GM12878 (cell line): ENCODE data around the gene HSPA1B. TPM values are rescaled to one million over a fixed set of nuclear protein-coding genes. Genes with fewer than 3 reads are reported as not detected.

Experiments used
- ATAC-seq: fragments of 200-7000 bp; cut with Tn5 transposase; 3 replicates; pipeline ENCODE4 v1.9.1; 2020; ENCODE audit warnings: mild to moderate bottlenecking, moderate library complexity
- BruUV-seq: library from RNA; stranded (reverse); fragments of 400-500 nt; replicated peaks from 2 replicates; lab custom pipeline; 2021; lab: Mats Ljungman, UMichigan
- CTCF ChIA-PET: fragments of 300-600 bp; sonication (Branson Sonifier 250); formaldehyde crosslinking; extraction: SDS; loops from one replicate; lab custom pipeline; 2021; ENCODE audit warnings: inconsistent platforms; lab: Yijun Ruan, JAX
- POLR2A ChIA-PET: fragments of 350-600 bp; formaldehyde crosslinking; extraction: SDS; loops from one replicate; lab custom pipeline; 2021; ENCODE audit warnings: inconsistent platforms; lab: Charles Lee
- RAD21 ChIA-PET: fragments of 300-600 bp; sonication (Branson Sonifier 250); formaldehyde crosslinking; loops from one replicate; lab custom pipeline; 2023; ENCODE audit warnings: antibody characterized with exemption; ENCODE audit not compliant: unreplicated experiment; lab: Charles Lee
- SMC1A ChIA-PET: fragments of 300-600 bp; sonication (Branson Sonifier 250); formaldehyde crosslinking; loops from one replicate; lab custom pipeline; 2023; ENCODE audit not compliant: unreplicated experiment, uncharacterized antibody; lab: Charles Lee
- DNase-seq: peaks from one replicate; pipeline ENCODE4 v3.0.0-alpha.2; 2011; ENCODE audit warnings: low read depth, low spot score
- FAIRE-seq: peaks from 3 replicates; lab custom pipeline; 2011; peaks lifted over from hg19 to GRCh38; lab: Jason Lieb, UNC
- H2AFZ ChIP-seq: 2 replicates; pipeline ENCODE4 v1.6.0; 2011; ENCODE audit warnings: low read depth, low read length, control low read depth; ENCODE audit not compliant: control insufficient read depth
- H3K27ac ChIP-seq: 2 replicates; pipeline ENCODE4 v1.5.1; 2011; ENCODE audit warnings: control low read depth; ENCODE audit not compliant: control insufficient read depth, insufficient read depth
- H3K27me3 ChIP-seq, 2 experiments: replicated peaks in 1 of 2; 2 replicates each; pipeline versions ENCODE4 v1.6.0 to v1.6.1; 2011; ENCODE audit warnings: low read length in 1 of 2; ENCODE audit not compliant: control insufficient read depth in 2 of 2, insufficient read depth in 2 of 2
- H3K36me3 ChIP-seq, 2 experiments: 2 replicates each; pipeline ENCODE4 v1.5.1; 2011; ENCODE audit warnings: low read length in 1 of 2; ENCODE audit not compliant: control insufficient read depth in 2 of 2, insufficient read depth in 2 of 2
- H3K4me1 ChIP-seq: 2 replicates; pipeline ENCODE4 v1.6.1; 2011; ENCODE audit warnings: mild to moderate bottlenecking, low read length, moderate library complexity, mixed read lengths; ENCODE audit not compliant: control insufficient read depth, insufficient read depth
- H3K4me2 ChIP-seq: 2 replicates; pipeline ENCODE4 v1.6.0; 2011; ENCODE audit warnings: control low read depth; ENCODE audit not compliant: control insufficient read depth, insufficient read depth
- H3K4me3 ChIP-seq: fragments of 200-600 bp; sonication (generic); 2 replicates; pipeline ENCODE4 v1.5.1; 2016
- H3K79me2 ChIP-seq: 2 replicates; pipeline ENCODE4 v1.6.0; 2011; ENCODE audit warnings: low read length; ENCODE audit not compliant: control insufficient read depth, insufficient read depth
- H3K9ac ChIP-seq: 2 replicates; pipeline ENCODE4 v1.8.0; 2011; ENCODE audit warnings: low read length, control low read depth, mixed read lengths; ENCODE audit not compliant: control insufficient read depth, insufficient read depth
- H3K9me3 ChIP-seq: replicated peaks from 3 replicates; pipeline ENCODE4 v1.5.1; 2011; ENCODE audit warnings: mild to moderate bottlenecking, low read length; ENCODE audit not compliant: control insufficient read depth, insufficient read depth
- H4K20me1 ChIP-seq: 2 replicates; pipeline ENCODE4 v1.6.0; 2011; ENCODE audit not compliant: control insufficient read depth, insufficient read depth
- ATF7 ChIP-seq: fragments of 450-650 bp; IDR thresholded peaks from 2 replicates; pipeline ENCODE4 v1.6.1; 2016; ENCODE audit warnings: low read depth, mild to moderate bottlenecking
- BCL3 ChIP-seq: IDR thresholded peaks from 2 replicates; pipeline ENCODE4 v1.6.1; 2011; ENCODE audit warnings: borderline replicate concordance, low read depth, mild to moderate bottlenecking, moderate library complexity, low read length; ENCODE audit not compliant: insufficient read depth, poor library complexity, severe bottlenecking
- CHD4 ChIP-seq: fragments of 200-600 bp; sonication (generic); IDR thresholded peaks from 2 replicates; pipeline ENCODE4 v1.6.1; 2016; ENCODE audit warnings: mild to moderate bottlenecking
- FOS ChIP-seq: IDR thresholded peaks from 3 replicates; pipeline ENCODE4 v1.6.1; 2011; ENCODE audit warnings: borderline replicate concordance; ENCODE audit not compliant: insufficient read length; ENCODE audit errors: extremely low read depth
- MYB ChIP-seq: fragments of 150-350 bp; IDR thresholded peaks from 2 replicates; pipeline ENCODE4 v1.6.1; 2014; ENCODE audit warnings: mild to moderate bottlenecking, low read depth, low read length, borderline replicate concordance
- NFXL1 ChIP-seq: fragments of 450-650 bp; IDR thresholded peaks from 2 replicates; pipeline ENCODE4 v1.6.1; 2017; ENCODE audit warnings: antibody characterized with exemption, mild to moderate bottlenecking, borderline replicate concordance
- PAX5 ChIP-seq: IDR thresholded peaks from 2 replicates; pipeline ENCODE4 v1.6.1; 2011; ENCODE audit warnings: low read depth, low read length, borderline replicate concordance
- RCOR1 ChIP-seq: conservative IDR thresholded peaks from 2 replicates; pipeline ENCODE4 v1.6.1; 2012; ENCODE audit warnings: low read depth, low read length, improper control_type of control experiment
- RELA ChIP-seq: fragments of 450-650 bp; IDR thresholded peaks from 2 replicates; pipeline ENCODE4 v1.8.0; 2014; ENCODE audit warnings: borderline replicate concordance; ENCODE audit not compliant: partially characterized antibody
- RFX5 ChIP-seq: IDR thresholded peaks from 2 replicates; pipeline ENCODE4 v1.6.1; 2011; ENCODE audit warnings: low read depth, low read length, improper control_type of control experiment
- SMAD5 ChIP-seq: IDR thresholded peaks from 2 replicates; pipeline ENCODE4 v1.6.1; 2016; ENCODE audit warnings: antibody characterized with exemption, low read depth
- SUPT20H ChIP-seq: IDR thresholded peaks from 2 replicates; pipeline ENCODE4 v1.6.1; 2011; ENCODE audit warnings: low read depth, mild to moderate bottlenecking, low read length, moderate library complexity, borderline replicate concordance; ENCODE audit not compliant: control insufficient read depth
- TCF7 ChIP-seq: IDR thresholded peaks from 2 replicates; pipeline ENCODE4 v1.6.1; 2014; ENCODE audit warnings: antibody characterized with exemption, borderline replicate concordance
- USF2 ChIP-seq: IDR thresholded peaks from 2 replicates; pipeline ENCODE4 v1.6.1; 2011; ENCODE audit warnings: low read depth, low read length, improper control_type of control experiment, borderline replicate concordance
- ZNF217 ChIP-seq: fragments of 450-650 bp; IDR thresholded peaks from 2 replicates; pipeline ENCODE4 v1.6.1; 2017; ENCODE audit warnings: antibody characterized with exemption, mild to moderate bottlenecking
- WGBS: methylation state at CpG from one replicate; pipeline ENCODE4 v1.1.6; 2016; ENCODE audit warnings: low lambda C conversion rate; ENCODE audit not compliant: insufficient replicate concordance, insufficient coverage; ENCODE audit errors: missing lambda C conversion rate; 5-methylcytosine and 5-hydroxymethylcytosine counted together
- in situ Hi-C: fragments of 300-500 bp; cut with MboI; formaldehyde crosslinking; loops from 9 replicates; pipeline ENCODE4 v1.14.3; 2018; ENCODE audit warnings: mixed read lengths
- intact Hi-C: fragments of 100-400 bp; cut with micrococcal nuclease; formaldehyde crosslinking; loops from one replicate; pipeline ENCODE4 v1.14.2; 2022; ENCODE audit not compliant: unreplicated experiment
- polyA plus RNA-seq, 11 experiments: library from polyadenylated mRNA; depleted of rRNA in 4 of 11; unstranded in 6 of 11; stranded (reverse) in 5 of 11; fragments of >200 nt; fragmentation: Nextera tagmentation in 4 of 11; fragmentation: Illumina TruSeq in 1 of 11; extraction: Ambion mirVana in 4 of 11; extraction: Trizol in 1 of 11; gene quantifications; 1 replicate in 1 of 11; 2 replicates in 10 of 11; pipeline versions ENCODE4 v1.2.1 to v1.2.3, GENCODE V29; 2011 to 2016; ENCODE audit warnings: inconsistent platforms in 2 of 11, missing spikeins in 2 of 11, low read depth in 1 of 11
- total RNA-seq, 4 experiments: library from RNA; depleted of rRNA in 3 of 4; stranded (reverse); fragments of >200 nt in 3 of 4; fragmentation: Illumina TruSeq in 1 of 4; extraction: Trizol in 1 of 4; gene quantifications; 2 replicates each; pipeline versions ENCODE4 v1.2.1 to v1.2.3, GENCODE V29; 2013 to 2021

Gene HSPA1B
- total and polyA plus RNA-seq, 10 of the 15 experiments (the other 5 are each of a cell fraction or from before 2014, with no cell fraction given): 0.11 to 40.5 (median 12.8) TPM

GRCh38 chr6:31847276-31847978, 19.9 kb downstream of the HSPA1B start (continued):
- no peak for TF ChIP-seq NFXL1
- TF ChIP-seq PAX5: no peak
- no peak for TF ChIP-seq USF2

- RAD21 ChIA-PET: no interaction called here
- no peak overlapping the region for H3K4me3 ChIP-seq
- no peak overlapping the region for H2AFZ ChIP-seq
Measured at GRCh38 chr6:31850765-31851484, 23.4 kb downstream of the HSPA1B start.

More at GRCh38 chr6:31850765-31851484, 23.4 kb downstream of the HSPA1B start:
- H3K27ac ChIP-seq: no peak overlapping the region
- no peaks in the 10 kb centered on the region for H3K4me1 ChIP-seq
- ChIA-PET SMC1A (no interaction called here), POLR2A (interaction anchor here (0.7 kb wide), 1 partner anchor 470 kb away, joined by 5 read pairs; no protein-coding TSS in a partner anchor), CTCF (interaction anchor here (0.6 to 1.0 kb wide), 2 partner anchors 13 to 131 kb away, joined by 3 to 4 read pairs; no protein-coding TSS in a partner anchor)
- WGBS: 91% methylated on average over 2 of the region's 2 CpGs
- H3K9ac ChIP-seq: no peak overlapping the region
- no peak for DNase-seq
- ATAC-seq: no peak
- in situ Hi-C loops (no loop called here), intact Hi-C loops (no loop called here)
- no peaks in the 10 kb centered on the region for H4K20me1 ChIP-seq
- no peaks in the 10 kb centered on the region for H3K27me3 ChIP-seq
- H3K36me3 ChIP-seq: no peaks in the 10 kb centered on the region
- no peaks in the 10 kb centered on the region for H3K79me2 ChIP-seq
- no peak for TF ChIP-seq SUPT20H
- TF ChIP-seq BCL3: no peak
- TF ChIP-seq SMAD5: no peak
- TF ChIP-seq RFX5: no peak
- TF ChIP-seq CHD4: no peak
- no peak for TF ChIP-seq FOS
- TF ChIP-seq RCOR1: no peak
- TF ChIP-seq ZNF217: no peak
- no peak for TF ChIP-seq RELA
- no peak for TF ChIP-seq MYB
- TF ChIP-seq TCF7: no peak
- no peak for TF ChIP-seq ATF7
- BruUV-seq: no TSS peak
- FAIRE-seq: no peak
- no peaks in the 10 kb centered on the region for H3K9me3 ChIP-seq
- no peak overlapping the region for H3K4me2 ChIP-seq
